ENCODE results near the gene RFX6.
A peak's percentile ranks its signal among the peaks of the same experiment; 100 is the strongest.

Gene RFX6

GRCh38 chr6:116948533-116949304 is 71.7 kb downstream of the RFX6 start:
- no peak for DNase-seq (ENCODE audit: low read depth)
- H3K4me3 ChIP-seq (ENCODE audit: low read length), result no peak overlapping the region

GRCh38 chr6:116949964-116950363 is 72.9 kb downstream of the RFX6 start:
- H3K4me3 ChIP-seq (ENCODE audit: low read length), result no peak overlapping the region
- no peaks in the 10 kb centered on the region for H3K4me1 ChIP-seq (ENCODE audit: control insufficient read depth, insufficient read depth, low read length)
- DNase-seq (ENCODE audit: low read depth), result no peak
- no peak overlapping the region for H3K9ac ChIP-seq (ENCODE audit: low read length)
- no peaks in the 10 kb centered on the region for H3K9me3 ChIP-seq (ENCODE audit: control insufficient read depth, low read length)
- H3K27me3 ChIP-seq (replicated peaks; ENCODE audit: control insufficient read depth, insufficient read depth, low read length), result peaks cover 7% of the 10 kb centered on the region
- H3K36me3 ChIP-seq (ENCODE audit: control insufficient read depth, insufficient read depth, low read length, severe bottlenecking), result no peaks in the 10 kb centered on the region

More at GRCh38 chr6:116948533-116949304, 71.7 kb downstream of the RFX6 start:
- Histone ChIP-seq H3K9me3 (ENCODE audit: control insufficient read depth, low read length) (no peaks in the 10 kb centered on the region), H3K4me1 (ENCODE audit: control insufficient read depth, insufficient read depth, low read length) (no peaks in the 10 kb centered on the region), H3K27me3 (replicated peaks; ENCODE audit: control insufficient read depth, insufficient read depth, low read length) (peaks cover 7% of the 10 kb centered on the region), H3K9ac (ENCODE audit: low read length) (no peak overlapping the region), H3K36me3 (ENCODE audit: control insufficient read depth, insufficient read depth, low read length, severe bottlenecking) (no peaks in the 10 kb centered on the region)

DNA sequence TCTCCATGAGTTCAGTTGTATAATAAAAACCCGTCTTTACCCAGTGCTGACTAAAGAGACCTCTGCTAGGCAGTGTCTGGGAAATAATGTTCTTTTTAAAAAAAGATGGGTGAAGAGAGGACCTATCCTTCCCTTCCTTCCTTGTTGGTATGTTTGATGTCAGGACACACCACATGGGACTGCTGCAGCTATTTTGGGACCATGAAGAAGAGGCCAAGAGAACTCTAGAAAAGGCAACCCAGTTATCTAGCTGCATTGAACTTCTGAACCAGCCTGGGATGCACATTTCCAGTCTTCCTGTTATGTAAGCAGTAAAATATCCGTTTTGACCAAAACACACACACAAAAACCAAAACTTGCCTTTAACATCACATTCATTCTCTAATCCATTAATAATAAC is 77.3 kb downstream of the RFX6 start:
- no peaks in the 10 kb centered on the region for H3K4me1 ChIP-seq (ENCODE audit: control insufficient read depth, insufficient read depth, low read length)
- no peak overlapping the region for H3K9ac ChIP-seq (ENCODE audit: low read length)
- H3K27me3 ChIP-seq (replicated peaks; ENCODE audit: control insufficient read depth, insufficient read depth, low read length), result no peaks in the 10 kb centered on the region
- DNase-seq (ENCODE audit: low read depth), result no peak
- H3K36me3 ChIP-seq (ENCODE audit: control insufficient read depth, insufficient read depth, low read length, severe bottlenecking), result no peaks in the 10 kb centered on the region
- H3K9me3 ChIP-seq (ENCODE audit: control insufficient read depth, low read length), result no peaks in the 10 kb centered on the region
- no peak overlapping the region for H3K4me3 ChIP-seq (ENCODE audit: low read length)

GRCh38 chr6:116954938-116955337 is 77.9 kb downstream of the RFX6 start:
- Histone ChIP-seq H3K36me3 (ENCODE audit: control insufficient read depth, insufficient read depth, low read length, severe bottlenecking) (no peaks in the 10 kb centered on the region), H3K9ac (ENCODE audit: low read length) (no peak overlapping the region), H3K9me3 (ENCODE audit: control insufficient read depth, low read length) (no peaks in the 10 kb centered on the region), H3K4me1 (ENCODE audit: control insufficient read depth, insufficient read depth, low read length) (no peaks in the 10 kb centered on the region), H3K27me3 (replicated peaks; ENCODE audit: control insufficient read depth, insufficient read depth, low read length) (no peaks in the 10 kb centered on the region), H3K4me3 (ENCODE audit: low read length) (no peak overlapping the region)
- DNase-seq (ENCODE audit: low read depth), result no peak

DNA sequence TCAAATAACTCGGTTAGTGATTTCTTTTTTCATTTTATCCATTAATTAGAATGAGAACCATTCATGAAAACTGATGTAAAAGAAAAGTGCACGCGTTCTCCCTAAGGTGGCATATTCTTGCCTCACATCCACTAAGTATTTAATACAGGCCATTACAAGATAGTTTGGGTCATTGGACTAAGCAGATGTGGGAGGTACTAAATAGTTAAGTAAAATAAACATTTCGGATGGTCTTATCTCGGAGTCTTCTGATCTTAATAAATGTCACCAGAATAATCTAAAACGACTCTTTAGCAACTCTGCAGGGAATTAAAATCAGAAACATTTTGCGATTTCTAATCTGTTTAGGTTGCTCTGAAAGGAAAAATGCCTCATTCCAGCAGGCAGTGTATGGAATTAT is 78.7 kb downstream of the RFX6 start:
- no peak for DNase-seq (ENCODE audit: low read depth)
- Histone ChIP-seq H3K9me3 (ENCODE audit: control insufficient read depth, low read length) (no peaks in the 10 kb centered on the region), H3K27me3 (replicated peaks; ENCODE audit: control insufficient read depth, insufficient read depth, low read length) (no peaks in the 10 kb centered on the region), H3K4me1 (ENCODE audit: control insufficient read depth, insufficient read depth, low read length) (no peaks in the 10 kb centered on the region), H3K4me3 (ENCODE audit: low read length) (no peak overlapping the region), H3K36me3 (ENCODE audit: control insufficient read depth, insufficient read depth, low read length, severe bottlenecking) (no peaks in the 10 kb centered on the region), H3K9ac (ENCODE audit: low read length) (no peak overlapping the region)

- no peaks in the 10 kb centered on the region for H3K36me3 ChIP-seq (ENCODE audit: control insufficient read depth, insufficient read depth, low read length, severe bottlenecking)
- no peak for DNase-seq (ENCODE audit: low read depth)
- H3K9ac ChIP-seq (ENCODE audit: low read length), result no peak overlapping the region
- no peaks in the 10 kb centered on the region for H3K9me3 ChIP-seq (ENCODE audit: control insufficient read depth, low read length)
- no peaks in the 10 kb centered on the region for H3K4me1 ChIP-seq (ENCODE audit: control insufficient read depth, insufficient read depth, low read length)
- no peak overlapping the region for H3K4me3 ChIP-seq (ENCODE audit: low read length)
- peaks cover 14% of the 10 kb centered on the region for H3K27me3 ChIP-seq (replicated peaks; ENCODE audit: control insufficient read depth, insufficient read depth, low read length)
Observed at GRCh38 chr6:116963972-116964371, 86.9 kb downstream of the RFX6 start.

- no peaks in the 10 kb centered on the region for H3K36me3 ChIP-seq (ENCODE audit: control insufficient read depth, insufficient read depth, low read length, severe bottlenecking)
- peaks cover 14% of the 10 kb centered on the region for H3K27me3 ChIP-seq (replicated peaks; ENCODE audit: control insufficient read depth, insufficient read depth, low read length)
- no peak for DNase-seq (ENCODE audit: low read depth)
- H3K9ac ChIP-seq (ENCODE audit: low read length), result no peak overlapping the region
- no peaks in the 10 kb centered on the region for H3K9me3 ChIP-seq (ENCODE audit: control insufficient read depth, low read length)
- no peaks in the 10 kb centered on the region for H3K4me1 ChIP-seq (ENCODE audit: control insufficient read depth, insufficient read depth, low read length)
- H3K4me3 ChIP-seq (ENCODE audit: low read length), result no peak overlapping the region
Observed at GRCh38 chr6:116966675-116967576, 89.9 kb downstream of the RFX6 start.

DNA sequence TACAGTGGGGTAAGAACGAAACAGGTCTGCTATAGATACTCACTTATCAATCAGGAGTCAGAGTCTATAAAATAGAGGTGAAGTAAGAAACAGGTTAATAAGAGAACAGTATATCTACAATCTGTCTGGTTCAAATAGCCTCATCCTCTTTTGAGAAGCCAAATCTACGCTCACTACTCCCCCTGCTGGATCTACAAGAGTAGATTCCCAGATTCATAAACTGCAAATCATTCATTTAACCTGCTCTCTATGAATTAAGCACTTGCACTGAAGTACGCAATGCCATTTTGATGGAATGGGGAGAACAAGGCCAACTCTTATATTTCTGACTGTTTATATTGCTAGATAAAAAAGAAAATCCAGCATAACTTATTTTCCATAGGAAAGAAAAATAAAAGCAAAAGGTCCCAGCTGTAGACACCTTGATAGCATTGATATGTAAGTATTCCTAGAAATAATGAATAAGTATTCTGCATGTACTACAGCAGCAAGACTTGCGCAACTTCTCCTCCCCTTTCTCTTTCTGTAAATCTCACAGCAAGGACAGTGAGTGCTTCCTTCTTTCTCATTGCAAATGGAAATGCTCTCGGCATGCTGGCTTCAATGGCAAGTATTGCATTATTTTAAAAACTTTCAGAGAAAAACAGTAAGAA is 92.3 kb downstream of the RFX6 start:
- peaks cover 4% of the 10 kb centered on the region for H3K4me1 ChIP-seq (ENCODE audit: control insufficient read depth, insufficient read depth, low read length)
- H3K4me3 ChIP-seq (ENCODE audit: low read length), result no peak overlapping the region
- peaks cover 9% of the 10 kb centered on the region for H3K27me3 ChIP-seq (replicated peaks; ENCODE audit: control insufficient read depth, insufficient read depth, low read length)
- DNase-seq (ENCODE audit: low read depth), result peak; percentile 74
- H3K9me3 ChIP-seq (ENCODE audit: control insufficient read depth, low read length), result no peaks in the 10 kb centered on the region
- no peaks in the 10 kb centered on the region for H3K36me3 ChIP-seq (ENCODE audit: control insufficient read depth, insufficient read depth, low read length, severe bottlenecking)
- no peak overlapping the region for H3K9ac ChIP-seq (ENCODE audit: low read length)

- H3K36me3 ChIP-seq (ENCODE audit: control insufficient read depth, insufficient read depth, low read length, severe bottlenecking), result no peaks in the 10 kb centered on the region
- H3K9ac ChIP-seq (ENCODE audit: low read length), result no peak overlapping the region
- peaks cover 4% of the 10 kb centered on the region for H3K4me1 ChIP-seq (ENCODE audit: control insufficient read depth, insufficient read depth, low read length)
- no peak overlapping the region for H3K4me3 ChIP-seq (ENCODE audit: low read length)
- H3K27me3 ChIP-seq (replicated peaks; ENCODE audit: control insufficient read depth, insufficient read depth, low read length), result peaks cover 9% of the 10 kb centered on the region
- peak; percentile 58 for DNase-seq (ENCODE audit: low read depth)
- H3K9me3 ChIP-seq (ENCODE audit: control insufficient read depth, low read length), result no peaks in the 10 kb centered on the region
Observed at GRCh38 chr6:116971959-116972358, 94.9 kb downstream of the RFX6 start.

- H3K4me1 ChIP-seq (ENCODE audit: control insufficient read depth, insufficient read depth, low read length), result peaks cover 4% of the 10 kb centered on the region
- H3K9ac ChIP-seq (ENCODE audit: low read length), result no peak overlapping the region
- H3K27me3 ChIP-seq (replicated peaks; ENCODE audit: control insufficient read depth, insufficient read depth, low read length), result no peaks in the 10 kb centered on the region
- DNase-seq (ENCODE audit: low read depth), result no peak
- H3K4me3 ChIP-seq (ENCODE audit: low read length), result no peak overlapping the region
- H3K36me3 ChIP-seq (ENCODE audit: control insufficient read depth, insufficient read depth, low read length, severe bottlenecking), result no peaks in the 10 kb centered on the region
- H3K9me3 ChIP-seq (ENCODE audit: control insufficient read depth, low read length), result no peaks in the 10 kb centered on the region
Observed at GRCh38 chr6:116973976-116974375, 96.9 kb downstream of the RFX6 start.

Measured in adipocyte (in vitro differentiated cells).